Activated naive CD8-positive, alpha-beta T cell (primary cell): ENCODE data around the gene CFAP20DC.
"Not testable (repeated sequence)": the region's sequence is repeated elsewhere in the genome, so short reads cannot be mapped to it uniquely, and the experiment has no call there.

Source experiments
- H3K27ac Mint-ChIP-seq: one replicate; pipeline ENCODE4 v1.8.0; 2021; ENCODE audit warnings: mixed read lengths
- H3K27me3 Mint-ChIP-seq: one replicate; pipeline ENCODE4 v1.8.0; 2021; ENCODE audit warnings: mixed read lengths
- H3K36me3 Mint-ChIP-seq: one replicate; pipeline ENCODE4 v1.8.0; 2021; ENCODE audit warnings: mixed read lengths
- H3K4me1 Mint-ChIP-seq: one replicate; pipeline ENCODE4 v1.8.0; 2021; ENCODE audit warnings: low read depth, mixed read lengths
- H3K4me3 Mint-ChIP-seq: one replicate; pipeline ENCODE4 v1.8.0; 2021; ENCODE audit warnings: mild to moderate bottlenecking, mixed read lengths
- H3K9me3 Mint-ChIP-seq: one replicate; pipeline ENCODE4 v1.8.0; 2021; ENCODE audit warnings: low read depth, mixed read lengths

The CFAP20DC gene

DNA sequence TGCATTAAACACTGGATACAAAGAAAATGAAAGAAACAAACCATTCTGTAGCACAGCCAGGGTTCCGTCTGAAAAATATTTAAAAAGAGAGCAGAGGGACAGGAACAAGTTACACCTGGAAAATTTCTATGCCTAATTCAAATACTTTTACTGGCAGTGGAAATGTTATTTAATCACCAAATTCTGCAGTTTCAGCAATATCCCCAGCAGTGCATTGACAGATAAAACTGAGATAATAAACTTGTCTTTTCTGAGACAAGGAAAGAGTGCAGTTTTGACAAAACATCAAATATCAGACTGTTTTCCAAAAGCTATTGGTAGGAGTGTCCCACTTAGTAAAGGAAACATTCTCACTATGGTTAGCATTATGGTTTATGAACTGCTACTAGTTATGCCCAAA, 209.9 kb downstream of the CFAP20DC start:
- Mint-ChIP-seq H3K27me3 (no peaks in the 10 kb centered on the region), H3K4me1 (no peaks in the 10 kb centered on the region), H3K4me3 (no peak overlapping the region), H3K27ac (no peak overlapping the region), H3K9me3 (no peaks in the 10 kb centered on the region), H3K36me3 (no peaks in the 10 kb centered on the region)

DNA sequence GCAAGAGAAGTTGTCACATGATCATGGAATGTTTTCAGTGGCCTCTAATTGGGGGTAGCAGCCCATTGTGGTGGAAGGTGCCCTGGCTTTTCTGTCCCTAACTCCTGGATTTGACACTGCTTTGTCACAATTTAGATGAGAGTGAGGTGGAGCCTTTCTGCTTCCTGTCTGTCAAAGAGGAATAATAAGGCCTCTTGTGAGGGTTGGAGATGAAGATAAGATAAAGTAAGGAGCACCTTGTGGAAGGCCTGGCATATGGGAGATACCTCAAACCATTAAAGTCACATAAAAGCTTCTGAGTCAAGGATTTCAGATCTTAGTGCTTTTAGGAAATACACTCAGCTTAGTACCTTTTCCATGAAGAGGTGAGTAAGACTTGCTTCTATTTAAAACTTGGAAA, 210.6 kb downstream of the CFAP20DC start:
- Mint-ChIP-seq H3K4me3 (no peak overlapping the region), H3K36me3 (no peaks in the 10 kb centered on the region)

DNA sequence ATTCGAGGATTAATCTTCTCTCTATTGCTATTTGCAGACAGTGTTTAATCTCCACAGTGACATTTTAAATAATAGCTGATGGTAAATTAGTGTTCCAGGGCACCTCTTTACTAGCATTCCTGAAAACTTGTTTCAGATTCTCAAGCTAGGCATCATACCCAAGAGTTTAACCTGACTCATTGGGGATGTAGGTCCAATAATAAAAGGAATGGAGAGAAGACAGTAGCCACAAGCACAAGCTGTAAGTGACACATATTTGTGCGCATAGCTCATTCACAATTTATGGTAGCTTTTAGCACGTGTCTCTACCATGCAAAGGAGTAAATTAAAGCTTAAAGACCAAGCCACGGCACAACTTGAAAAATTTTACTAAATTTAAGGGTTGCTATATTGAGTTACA, 212.0 kb downstream of the CFAP20DC start:
- Mint-ChIP-seq H3K4me1 (no peaks in the 10 kb centered on the region), H3K36me3 (no peaks in the 10 kb centered on the region), H3K4me3 (no peak overlapping the region), H3K27me3 (peaks cover 2% of the 10 kb centered on the region), H3K9me3 (no peaks in the 10 kb centered on the region), H3K27ac (no peak overlapping the region)

More for the DNA sequence above, 210.6 kb downstream of the CFAP20DC start:
- Mint-ChIP-seq H3K27ac (no peak overlapping the region), H3K27me3 (peaks cover 2% of the 10 kb centered on the region), H3K4me1 (no peaks in the 10 kb centered on the region), H3K9me3 (no peaks in the 10 kb centered on the region)

- no peak overlapping the region for H3K27ac Mint-ChIP-seq
- no peaks in the 10 kb centered on the region for H3K36me3 Mint-ChIP-seq
- no peaks in the 10 kb centered on the region for H3K9me3 Mint-ChIP-seq
- no peaks in the 10 kb centered on the region for H3K4me1 Mint-ChIP-seq
- peaks cover 2% of the 10 kb centered on the region for H3K27me3 Mint-ChIP-seq
- H3K4me3 Mint-ChIP-seq, result no peak overlapping the region
Observed at GRCh38 chr3:58837141-58837843, 212.5 kb downstream of the CFAP20DC start.

- no peaks in the 10 kb centered on the region for H3K4me1 Mint-ChIP-seq
- H3K36me3 Mint-ChIP-seq, result no peaks in the 10 kb centered on the region
- H3K27me3 Mint-ChIP-seq, result peaks cover 2% of the 10 kb centered on the region
- no peak overlapping the region for H3K4me3 Mint-ChIP-seq
- no peaks in the 10 kb centered on the region for H3K9me3 Mint-ChIP-seq
- H3K27ac Mint-ChIP-seq, result no peak overlapping the region
Observed at GRCh38 chr3:58835086-58835485, 214.7 kb downstream of the CFAP20DC start.

DNA sequence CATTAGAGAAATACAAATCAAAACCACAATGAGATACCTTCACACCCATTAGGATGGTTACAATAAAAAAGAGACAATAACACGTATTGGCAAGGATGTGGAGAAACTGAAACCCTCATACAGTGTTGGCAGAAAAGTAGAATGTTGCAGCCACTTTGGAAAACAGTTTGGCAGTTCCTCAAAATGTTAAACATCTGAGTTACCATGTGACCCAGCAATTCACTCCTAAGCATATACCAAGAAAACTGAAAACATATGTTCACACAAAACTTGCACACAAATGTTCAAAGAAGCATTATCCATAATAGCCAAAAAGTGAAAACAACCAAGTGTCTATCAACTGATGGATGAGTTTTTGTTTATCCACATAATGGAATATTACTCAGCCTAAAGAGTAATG, 216.3 kb downstream of the CFAP20DC start:
- no peaks in the 10 kb centered on the region for H3K36me3 Mint-ChIP-seq
- no peak overlapping the region for H3K4me3 Mint-ChIP-seq
- no peaks in the 10 kb centered on the region for H3K4me1 Mint-ChIP-seq
- no peak overlapping the region for H3K27ac Mint-ChIP-seq
- peaks cover 2% of the 10 kb centered on the region for H3K27me3 Mint-ChIP-seq
- no peaks in the 10 kb centered on the region for H3K9me3 Mint-ChIP-seq

DNA sequence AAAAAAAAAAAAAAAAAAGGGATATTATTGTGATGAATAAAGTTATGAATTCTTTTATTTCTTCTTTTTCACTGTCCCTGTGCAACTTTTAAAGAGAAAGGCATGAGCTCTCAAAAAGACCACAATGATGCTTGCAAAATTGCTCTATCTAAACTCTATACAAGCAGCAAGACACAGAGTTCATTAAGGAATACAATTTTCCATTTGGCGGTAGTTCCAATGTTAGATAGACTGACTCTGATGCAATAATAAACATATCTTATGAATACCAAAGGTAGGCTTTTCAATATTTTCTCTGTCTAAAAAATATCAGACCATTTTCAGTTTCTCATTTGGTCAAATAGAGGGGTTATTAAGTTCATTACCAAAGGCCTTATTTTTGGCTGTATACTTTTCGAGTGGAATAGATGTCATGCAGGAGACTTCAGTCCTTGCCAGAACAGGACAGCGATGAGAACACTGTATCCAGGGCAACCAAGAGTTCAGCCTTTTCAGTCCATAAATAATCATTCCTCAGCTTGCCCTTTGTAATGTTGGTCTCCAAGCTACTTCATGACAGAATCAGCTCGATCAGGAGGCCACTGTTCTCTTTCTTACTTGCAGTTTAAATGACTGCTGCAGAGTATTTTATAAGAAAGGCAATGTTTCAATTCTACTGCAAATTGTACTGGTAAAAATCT, 220.4 kb downstream of the CFAP20DC start:
- no peaks in the 10 kb centered on the region for H3K9me3 Mint-ChIP-seq
- no peaks in the 10 kb centered on the region for H3K36me3 Mint-ChIP-seq
- H3K27ac Mint-ChIP-seq, result no peak overlapping the region
- H3K4me1 Mint-ChIP-seq, result no peaks in the 10 kb centered on the region
- H3K27me3 Mint-ChIP-seq, result no peaks in the 10 kb centered on the region
- H3K4me3 Mint-ChIP-seq, result no peak overlapping the region

- Mint-ChIP-seq H3K36me3 (no peaks in the 10 kb centered on the region), H3K9me3 (no peaks in the 10 kb centered on the region), H3K27me3 (peaks cover 2% of the 10 kb centered on the region), H3K27ac (no peak overlapping the region), H3K4me3 (no peak overlapping the region), H3K4me1 (no peaks in the 10 kb centered on the region)
Observed at GRCh38 chr3:58824777-58825176, 225.0 kb downstream of the CFAP20DC start.

- Mint-ChIP-seq H3K4me3 (no peak overlapping the region), H3K4me1 (no peaks in the 10 kb centered on the region)
Observed at GRCh38 chr3:58824285-58824684, 225.5 kb downstream of the CFAP20DC start.

GRCh38 chr3:58806551-58807244, 243.1 kb downstream of the CFAP20DC start:
- H3K4me1 Mint-ChIP-seq, H3K27me3 Mint-ChIP-seq: not testable (repeated sequence)

More at GRCh38 chr3:58824285-58824684, 225.5 kb downstream of the CFAP20DC start:
- H3K27ac Mint-ChIP-seq, result no peak overlapping the region
- H3K36me3 Mint-ChIP-seq, result no peaks in the 10 kb centered on the region
- H3K9me3 Mint-ChIP-seq, result no peaks in the 10 kb centered on the region
- H3K27me3 Mint-ChIP-seq, result peaks cover 2% of the 10 kb centered on the region

GRCh38 chr3:58804914-58805313, 244.9 kb downstream of the CFAP20DC start:
- H3K36me3 Mint-ChIP-seq, result no peaks in the 10 kb centered on the region
- H3K4me3 Mint-ChIP-seq, result no peak overlapping the region
- no peak overlapping the region for H3K27ac Mint-ChIP-seq
- H3K9me3 Mint-ChIP-seq, result no peaks in the 10 kb centered on the region
- no peaks in the 10 kb centered on the region for H3K4me1 Mint-ChIP-seq
- no peaks in the 10 kb centered on the region for H3K27me3 Mint-ChIP-seq

More at GRCh38 chr3:58806551-58807244, 243.1 kb downstream of the CFAP20DC start:
- H3K4me3 Mint-ChIP-seq, H3K27ac Mint-ChIP-seq, H3K9me3 Mint-ChIP-seq, H3K36me3 Mint-ChIP-seq: not testable (repeated sequence)

DNA sequence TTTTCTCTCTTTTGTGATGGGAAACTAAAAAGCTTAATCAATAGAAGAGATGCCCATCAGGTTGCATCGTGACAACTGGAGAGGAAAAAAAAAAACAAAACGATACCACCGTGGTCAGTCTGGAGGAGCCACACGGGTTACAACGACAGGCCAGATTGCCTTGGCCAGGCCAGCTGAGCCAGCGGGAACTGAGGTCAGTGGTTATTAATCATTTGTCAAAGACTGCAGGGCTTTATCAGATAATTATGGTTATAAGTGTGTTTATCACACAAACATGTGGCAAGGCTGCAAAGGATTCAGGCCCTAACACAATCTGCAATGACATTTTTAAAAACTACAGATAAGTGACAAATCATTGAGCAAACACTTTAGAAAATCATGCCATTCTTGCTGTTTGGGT, 248.3 kb downstream of the CFAP20DC start:
- Mint-ChIP-seq H3K27ac (no peak overlapping the region), H3K36me3 (no peaks in the 10 kb centered on the region), H3K27me3 (no peaks in the 10 kb centered on the region), H3K9me3 (no peaks in the 10 kb centered on the region), H3K4me3 (no peak overlapping the region), H3K4me1 (no peaks in the 10 kb centered on the region)

- H3K27ac Mint-ChIP-seq, result no peak overlapping the region
- H3K9me3 Mint-ChIP-seq, result no peaks in the 10 kb centered on the region
- H3K4me3 Mint-ChIP-seq, result no peak overlapping the region
- H3K36me3 Mint-ChIP-seq, result no peaks in the 10 kb centered on the region
- H3K4me1 Mint-ChIP-seq, result no peaks in the 10 kb centered on the region
- H3K27me3 Mint-ChIP-seq, result no peaks in the 10 kb centered on the region
Observed at GRCh38 chr3:58800940-58801339, 248.9 kb downstream of the CFAP20DC start.

- H3K27ac Mint-ChIP-seq, result no peak overlapping the region
- H3K4me1 Mint-ChIP-seq, result no peaks in the 10 kb centered on the region
- no peak overlapping the region for H3K4me3 Mint-ChIP-seq
- H3K27me3 Mint-ChIP-seq, result no peaks in the 10 kb centered on the region
- H3K36me3 Mint-ChIP-seq, result no peaks in the 10 kb centered on the region
- H3K9me3 Mint-ChIP-seq, result no peaks in the 10 kb centered on the region
Observed at GRCh38 chr3:58800032-58800431, 249.8 kb downstream of the CFAP20DC start.

DNA sequence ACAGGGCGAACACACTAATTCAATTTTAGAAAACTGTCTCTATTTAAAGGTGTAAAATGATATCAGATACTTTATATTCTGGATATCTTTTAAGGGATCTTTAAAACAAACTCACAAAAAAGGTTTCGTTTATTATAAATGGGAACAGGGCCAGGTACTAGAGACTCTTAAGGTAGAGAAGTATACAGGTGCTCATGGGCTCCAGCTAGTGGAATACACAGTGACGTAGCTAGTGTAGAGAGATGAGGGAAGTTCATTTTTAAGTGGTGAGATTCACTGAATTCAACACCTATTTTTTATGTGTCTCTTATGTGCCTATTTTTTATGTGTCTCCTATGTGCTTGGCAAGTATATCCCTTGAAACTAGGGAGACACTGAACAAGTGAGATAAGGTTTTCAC, 250.6 kb downstream of the CFAP20DC start:
- Mint-ChIP-seq H3K9me3 (no peaks in the 10 kb centered on the region), H3K4me1 (no peaks in the 10 kb centered on the region), H3K27me3 (no peaks in the 10 kb centered on the region), H3K4me3 (no peak overlapping the region), H3K36me3 (no peaks in the 10 kb centered on the region), H3K27ac (no peak overlapping the region)
